ENCODE measurements around the gene TBL1X.
"Not testable (repeated sequence)": the region's sequence is repeated elsewhere in the genome, so short reads cannot be mapped to it uniquely, and the experiment has no call there.

The TBL1X gene

DNA sequence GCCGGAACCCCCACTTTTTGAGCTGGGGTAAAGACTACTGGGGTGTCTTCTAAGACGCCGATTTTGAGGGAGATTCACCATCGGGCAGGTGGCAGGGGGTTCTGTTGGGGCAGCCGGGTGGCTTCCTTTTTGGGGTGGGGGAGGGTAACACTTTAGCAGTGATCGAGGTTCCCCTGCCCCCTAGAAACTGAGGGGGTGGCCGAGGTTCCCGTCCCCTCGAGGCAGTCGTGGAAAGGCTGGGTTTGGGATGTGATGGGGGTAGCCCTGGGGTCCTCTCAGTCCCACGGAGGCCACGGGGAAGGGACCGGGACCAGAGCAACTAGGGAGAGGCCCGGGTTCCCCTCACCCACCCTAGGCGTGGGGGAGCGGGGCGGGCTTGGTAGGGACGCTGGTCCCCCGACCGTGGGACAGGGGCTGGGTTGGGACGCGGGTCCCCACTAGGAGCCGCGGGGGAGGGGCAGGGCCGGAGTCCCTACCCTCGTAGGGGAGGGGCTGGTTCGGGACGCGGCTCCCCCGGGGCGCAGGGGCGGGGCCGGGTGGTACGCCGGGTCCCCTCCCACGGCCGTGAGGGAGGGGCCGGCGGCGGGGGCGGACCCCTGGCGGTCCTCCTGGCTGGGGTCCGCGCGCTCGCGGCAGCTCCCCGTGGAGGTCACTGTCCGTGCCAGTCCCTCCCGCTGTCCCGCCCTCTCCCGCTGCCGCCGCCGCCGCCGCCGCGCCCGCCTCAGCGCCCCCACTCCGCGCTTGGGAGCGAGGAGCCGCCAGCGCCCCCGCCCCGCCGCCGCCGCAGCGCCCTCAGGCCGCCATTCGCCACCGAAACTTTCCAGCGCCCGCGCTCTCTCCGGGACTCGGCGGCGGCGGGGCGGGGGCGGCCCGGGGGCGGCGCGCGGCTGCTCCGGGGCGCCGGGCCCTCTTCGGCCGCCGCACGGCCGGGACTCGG is at the start of gene TBL1X:
TSS of gene TBL1X (plus strand) at position 624 of the 937 bp plus-strand sequence. CDS start 188,529 bp downstream, outside the sequence.
- DNase-seq (ENCODE audit: low read depth in 1 of 2, low spot score in 1 of 2): peak; percentile 9 to 18

DNA sequence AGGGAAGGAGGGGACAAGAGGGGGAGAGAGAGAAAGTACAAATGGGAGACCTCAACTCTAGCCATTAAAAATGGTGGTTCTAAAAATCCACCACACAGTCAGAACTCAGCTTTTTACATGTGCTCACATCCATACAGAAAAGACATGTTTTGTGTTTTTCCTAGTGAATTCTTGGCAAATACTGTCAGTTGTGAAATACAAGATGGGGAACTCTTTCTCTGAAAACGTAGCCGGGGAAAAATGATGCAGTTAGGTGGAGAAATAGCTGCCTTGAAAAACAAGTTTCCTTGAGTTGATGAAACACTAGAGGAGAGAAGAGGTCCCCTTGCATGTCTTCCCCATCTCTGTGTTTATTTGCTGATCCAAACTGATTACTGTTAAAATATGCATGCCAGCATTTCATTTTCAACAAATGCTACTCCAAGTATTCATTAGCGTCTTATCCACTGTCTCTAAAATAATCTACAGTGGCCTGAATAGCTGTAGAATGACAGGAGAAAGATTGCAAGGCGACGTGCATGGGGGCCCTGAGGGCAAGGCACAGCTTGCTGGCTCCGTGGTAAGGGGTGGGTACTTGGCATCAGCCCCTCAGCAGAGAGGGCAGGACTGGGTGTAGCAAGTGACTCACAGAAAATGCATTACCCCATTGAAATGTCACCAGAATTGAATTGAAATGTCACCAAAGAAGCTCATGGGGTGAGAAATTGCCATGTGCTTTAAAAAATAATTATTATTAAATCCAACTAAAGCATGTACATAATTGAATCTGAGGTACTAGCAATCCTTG is 48.1 kb upstream of the TBL1X start:
- DNase-seq (ENCODE audit: low read depth in 1 of 2, low spot score in 1 of 2): no peak

DNA sequence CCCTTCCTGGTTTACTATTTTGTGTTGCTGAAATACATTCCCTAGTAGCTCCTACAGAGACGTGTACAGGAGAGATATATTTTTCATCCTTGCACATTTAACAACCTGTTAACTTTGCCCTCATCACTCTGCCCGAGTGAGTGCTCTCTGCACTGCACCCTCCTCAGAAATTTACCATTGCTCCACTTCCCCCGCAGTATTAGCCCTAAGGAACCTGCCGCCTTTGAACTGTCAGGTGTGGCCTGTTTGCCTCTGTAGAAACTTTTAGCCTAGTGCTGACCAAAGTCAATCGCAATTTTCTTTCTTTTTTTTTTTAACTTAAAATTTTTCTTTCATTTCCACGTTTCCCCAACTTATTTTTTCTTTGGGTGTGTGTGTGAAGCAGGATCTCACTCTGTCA is 46.6 kb upstream of the TBL1X start:
- DNase-seq (ENCODE audit: low read depth in 1 of 2, low spot score in 1 of 2): no peak

DNA sequence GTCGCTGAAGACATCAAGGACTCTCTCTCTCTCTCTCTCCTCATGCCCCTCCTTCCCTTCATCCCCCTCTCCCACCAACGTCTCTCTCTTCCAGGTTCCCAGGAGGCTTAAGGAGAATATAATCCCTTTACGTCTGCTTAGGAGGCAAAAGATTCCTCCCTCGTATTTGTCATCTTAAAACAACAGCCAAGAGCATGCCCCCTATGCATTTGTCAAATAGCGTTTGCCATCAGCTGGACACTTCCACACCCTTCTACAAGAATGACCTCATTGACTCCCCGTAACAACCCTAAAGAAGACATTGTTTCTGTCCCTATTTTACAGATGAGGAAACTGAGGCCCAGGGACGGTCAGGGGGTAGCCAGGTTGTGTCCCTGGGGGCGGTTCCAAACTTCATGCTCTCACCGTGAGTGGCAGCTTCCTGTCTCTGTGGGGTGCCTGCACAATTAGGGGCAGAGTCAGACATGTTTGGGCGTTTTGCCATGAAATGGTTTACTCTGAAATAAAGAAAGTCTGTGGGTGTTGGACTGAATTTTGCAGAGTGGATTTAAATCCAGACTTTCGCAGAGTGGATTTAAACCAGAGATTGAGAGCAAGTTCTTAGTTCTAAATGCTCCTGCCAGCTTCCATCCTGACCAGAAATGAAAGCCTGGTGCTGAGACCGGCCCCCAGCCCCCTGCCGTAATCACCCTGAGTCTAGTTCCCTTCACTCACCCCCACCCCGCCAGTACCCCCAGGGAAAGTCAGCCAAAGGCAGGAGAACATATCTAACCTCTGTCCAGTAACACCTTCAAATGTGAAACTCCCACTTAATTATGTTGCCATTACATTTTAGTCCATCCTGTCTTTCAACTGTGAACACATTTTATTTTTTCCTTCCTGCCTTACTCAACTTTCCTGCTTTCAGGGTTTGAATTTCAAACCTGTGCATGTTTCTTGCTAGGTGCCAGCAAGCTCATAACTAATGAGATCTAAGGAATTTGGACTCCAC is 44.3 kb upstream of the TBL1X start:
- no peak for DNase-seq (ENCODE audit: low read depth in 1 of 2, low spot score in 1 of 2)

DNA sequence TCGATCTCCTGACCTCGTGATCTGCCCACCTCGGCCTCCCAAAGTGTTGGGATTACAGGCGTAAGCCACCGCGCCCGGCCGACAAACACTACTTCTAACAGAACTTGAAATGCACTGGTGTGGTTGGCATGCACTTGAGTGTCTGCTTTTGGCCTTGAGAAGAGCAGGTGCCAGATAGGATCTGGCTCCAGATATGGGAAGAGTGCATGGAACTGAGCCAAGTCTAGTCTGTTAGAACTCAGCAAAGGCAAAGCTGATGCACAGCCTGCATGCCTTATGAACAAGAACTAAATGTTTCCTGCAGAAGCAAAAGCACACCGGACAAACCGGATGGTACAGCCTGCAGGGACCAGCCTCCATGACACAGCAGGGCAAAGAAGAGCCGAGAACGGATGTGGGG is 35.1 kb upstream of the TBL1X start:
- DNase-seq (ENCODE audit: low read depth in 1 of 2, low spot score in 1 of 2): no peak

DNA sequence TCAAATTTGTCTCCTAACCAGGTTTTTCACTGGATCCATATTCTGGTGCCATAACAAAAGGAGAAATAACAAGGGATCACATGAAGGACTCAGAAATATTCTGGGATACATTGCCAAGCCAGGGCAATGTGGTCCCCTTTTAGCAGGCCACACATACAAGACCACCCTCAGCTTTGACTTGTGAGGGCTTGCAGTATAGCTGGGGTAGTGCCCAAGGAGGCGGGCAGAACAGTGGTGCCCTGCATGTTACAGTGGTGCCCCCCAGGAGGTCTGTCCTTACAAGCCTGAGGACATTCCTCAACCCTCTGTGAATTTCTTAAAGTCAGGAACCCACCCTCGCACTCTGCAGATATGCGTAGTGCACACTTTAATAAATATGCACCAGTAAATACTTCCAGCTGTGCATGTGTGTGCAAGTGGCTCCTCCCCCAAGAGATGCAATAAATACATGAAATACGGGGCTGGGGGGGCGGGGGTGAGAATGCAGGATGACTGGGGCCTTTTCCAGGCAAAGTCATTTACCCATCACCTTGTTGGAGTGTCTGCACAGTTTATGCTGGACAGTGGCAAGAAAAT is 34.4 kb upstream of the TBL1X start:
- no peak for DNase-seq (ENCODE audit: low read depth in 1 of 2, low spot score in 1 of 2)

DNA sequence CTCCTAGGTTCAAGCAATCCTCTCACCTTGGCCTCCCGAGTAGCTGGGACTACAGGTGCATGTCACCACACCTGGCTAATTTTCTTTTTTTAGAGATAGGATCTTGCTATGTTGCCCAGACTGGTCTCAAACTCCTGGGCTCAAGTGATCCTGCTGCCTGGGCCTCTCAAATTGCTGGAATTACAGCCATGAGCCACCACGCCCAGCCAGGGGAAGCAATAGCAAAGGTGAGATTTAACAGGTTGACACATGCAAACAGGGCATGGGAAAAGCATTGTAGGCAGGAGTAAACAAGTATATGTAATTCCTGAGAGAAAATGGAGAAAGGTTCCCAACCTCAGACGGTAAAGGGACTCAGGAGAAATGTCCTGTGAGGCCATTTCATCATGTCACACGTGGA is 33.6 kb upstream of the TBL1X start:
- DNase-seq (ENCODE audit: low read depth in 1 of 2, low spot score in 1 of 2): no peak

DNA sequence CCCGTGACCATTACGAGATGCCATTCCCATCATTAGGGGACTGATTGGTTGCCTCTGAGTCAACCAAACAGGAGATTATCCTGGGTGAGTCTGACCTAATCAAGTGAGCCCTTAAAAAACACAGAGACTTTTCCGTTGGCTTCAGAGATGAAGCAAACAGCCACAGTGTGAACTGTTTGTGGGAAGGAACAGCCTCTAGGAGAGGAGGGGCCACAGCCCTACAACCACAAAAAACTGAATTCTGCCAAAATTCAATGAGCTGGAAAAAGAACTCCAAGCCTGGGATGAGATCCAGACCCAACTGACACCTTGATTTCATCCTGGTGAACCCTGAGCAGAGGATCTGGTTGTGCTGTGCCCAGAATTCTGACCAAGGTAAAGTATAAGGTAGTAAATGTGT is 31.3 kb upstream of the TBL1X start:
- DNase-seq (ENCODE audit: low read depth in 1 of 2, low spot score in 1 of 2): no peak

DNA sequence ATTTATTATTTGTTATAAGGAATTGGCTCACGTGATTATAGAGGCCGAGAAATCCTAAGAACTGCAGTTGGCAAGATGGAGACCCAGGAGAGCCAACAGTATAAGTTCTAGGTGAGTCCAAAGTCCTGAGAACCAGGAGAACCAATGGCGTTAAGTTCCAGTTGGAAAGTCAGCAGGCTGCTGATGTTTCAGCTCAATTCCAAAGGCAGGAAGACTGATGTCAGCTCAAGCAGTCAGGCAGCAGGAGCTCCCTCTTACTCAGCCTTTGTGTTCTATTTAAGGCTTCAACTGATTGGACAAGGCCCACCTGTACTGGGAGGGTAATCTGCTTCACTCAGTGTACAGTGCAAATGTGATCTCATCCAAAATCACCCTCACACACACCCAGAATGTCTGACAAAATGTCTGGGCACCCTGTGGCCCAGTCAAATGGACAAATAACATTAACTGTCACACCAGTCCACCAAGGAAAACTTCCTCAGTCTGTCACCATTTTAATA is 30.8 kb upstream of the TBL1X start:
- no peak for DNase-seq (ENCODE audit: low read depth in 1 of 2, low spot score in 1 of 2)

DNA sequence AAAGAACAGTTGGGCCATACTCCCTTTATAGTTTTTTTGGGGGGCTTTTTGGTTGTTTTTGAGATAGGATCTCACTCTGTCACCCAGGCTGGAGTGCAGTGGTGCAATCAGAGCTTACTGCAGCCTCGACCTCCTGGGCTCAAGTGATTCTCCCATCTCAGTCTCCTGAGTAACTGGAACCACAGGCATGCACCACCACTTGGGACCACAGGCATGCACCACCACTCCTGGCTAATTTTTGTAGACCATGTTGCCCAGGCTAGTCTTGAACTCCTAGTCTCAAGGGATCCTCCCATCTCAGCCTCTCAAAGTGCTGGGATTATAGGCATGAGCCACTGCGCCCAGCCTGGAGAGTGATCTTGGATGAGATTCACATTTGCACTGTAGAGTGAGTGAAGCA is 29.8 kb upstream of the TBL1X start:
- not testable (repeated sequence) for DNase-seq (ENCODE audit: low read depth in 1 of 2, low spot score in 1 of 2)

DNA sequence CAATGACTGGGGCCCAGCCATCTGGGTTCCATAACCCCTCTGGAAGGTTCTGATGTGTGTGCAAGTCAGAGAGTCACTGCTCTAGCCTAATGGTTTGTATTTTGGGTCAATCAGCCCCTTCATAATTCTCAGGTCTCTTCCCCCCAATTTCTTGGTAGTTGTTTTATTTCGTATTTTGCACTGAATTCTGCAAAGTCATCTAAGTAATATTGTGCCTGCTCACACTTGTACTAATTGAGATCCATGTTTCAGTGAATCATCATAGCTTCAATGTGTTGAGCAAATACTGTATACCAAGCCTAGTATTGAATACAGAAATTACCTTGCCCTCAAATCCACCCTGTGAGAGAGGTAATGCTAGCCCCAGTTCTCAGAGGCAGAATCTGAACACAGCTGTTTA is 28.0 kb upstream of the TBL1X start:
- DNase-seq (ENCODE audit: low read depth in 1 of 2, low spot score in 1 of 2): no peak

DNA sequence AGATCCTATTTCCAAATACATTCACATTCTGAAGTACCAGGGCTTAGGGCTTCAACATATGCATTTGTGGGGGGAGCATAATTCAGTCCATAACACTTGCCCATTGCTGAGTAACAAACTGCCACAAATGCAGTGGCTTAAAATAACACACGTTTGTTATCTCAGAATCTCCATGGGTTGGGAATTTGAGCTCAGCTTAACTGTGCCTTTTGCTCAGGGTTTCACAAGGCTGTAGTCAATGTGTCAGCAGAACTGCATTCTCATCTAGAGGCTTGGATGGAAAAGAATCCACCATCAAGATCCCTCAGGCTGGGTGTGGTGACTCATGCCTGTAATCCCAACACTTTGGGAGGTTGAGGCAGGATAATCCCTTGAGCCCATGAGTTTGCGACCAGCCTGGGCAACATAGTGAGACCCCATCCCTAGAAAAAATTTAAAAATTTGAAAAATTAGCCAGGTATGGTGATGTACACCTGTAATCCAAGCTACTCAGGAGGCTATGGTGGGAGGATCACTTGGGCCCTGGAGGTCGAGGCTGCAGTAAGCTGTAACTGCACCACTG is 25.8 kb upstream of the TBL1X start:
- no peak for DNase-seq (ENCODE audit: low read depth in 1 of 2, low spot score in 1 of 2)

DNA sequence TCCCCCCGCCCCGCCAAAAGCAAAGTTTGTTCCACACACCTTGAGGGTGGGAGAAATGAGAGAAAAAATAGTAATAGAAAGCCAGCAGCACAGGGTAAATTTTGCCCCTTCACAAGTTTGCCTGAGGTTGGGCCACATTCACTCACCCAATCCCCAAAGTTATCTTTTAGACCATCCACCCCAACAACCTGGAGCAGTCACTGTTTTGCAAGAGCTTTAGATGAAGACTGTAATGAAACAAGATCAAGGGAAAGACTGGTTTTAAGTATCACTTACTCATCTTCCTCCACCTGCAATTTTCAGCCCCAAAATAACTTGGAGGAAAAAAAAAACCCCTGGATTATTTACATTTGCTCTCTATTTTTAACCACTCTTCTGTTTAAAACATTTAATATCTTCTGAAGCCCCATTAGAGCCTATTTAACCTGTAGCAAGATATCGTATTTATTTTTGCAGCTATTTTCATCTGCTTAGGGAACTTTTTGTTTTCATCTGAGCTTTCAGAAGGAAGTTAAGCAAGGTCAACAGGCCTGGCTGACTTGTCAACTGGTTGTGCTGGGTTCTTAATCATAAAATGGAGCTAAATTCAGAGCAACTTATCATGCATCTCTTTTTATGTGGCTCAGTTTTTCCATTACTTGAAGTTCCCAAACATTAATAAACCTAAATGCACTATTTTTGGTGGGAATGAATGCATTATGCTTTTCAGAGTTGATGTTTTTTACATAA is 24.6 kb upstream of the TBL1X start:
- no peak for DNase-seq (ENCODE audit: low read depth in 1 of 2, low spot score in 1 of 2)

DNA sequence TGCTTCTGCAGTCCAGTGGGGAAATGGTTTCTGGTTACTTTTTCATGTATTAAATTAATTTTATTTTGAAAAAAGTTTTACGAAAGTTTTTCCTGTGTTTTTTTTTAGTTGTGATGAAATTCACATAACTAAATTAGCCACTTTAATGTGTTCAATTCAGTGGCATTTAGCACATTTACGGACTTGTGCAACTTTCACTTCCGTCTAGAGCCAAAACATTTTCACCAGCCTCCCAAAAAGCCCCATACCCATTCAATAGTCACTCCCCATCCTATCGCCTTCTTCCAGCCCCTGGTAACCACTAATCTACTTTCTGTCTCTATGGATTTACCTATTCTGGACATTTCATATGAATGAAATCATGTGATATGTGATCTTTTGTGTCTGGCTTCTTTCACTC is 22.8 kb upstream of the TBL1X start:
- DNase-seq (ENCODE audit: low read depth in 1 of 2, low spot score in 1 of 2): no peak

DNA sequence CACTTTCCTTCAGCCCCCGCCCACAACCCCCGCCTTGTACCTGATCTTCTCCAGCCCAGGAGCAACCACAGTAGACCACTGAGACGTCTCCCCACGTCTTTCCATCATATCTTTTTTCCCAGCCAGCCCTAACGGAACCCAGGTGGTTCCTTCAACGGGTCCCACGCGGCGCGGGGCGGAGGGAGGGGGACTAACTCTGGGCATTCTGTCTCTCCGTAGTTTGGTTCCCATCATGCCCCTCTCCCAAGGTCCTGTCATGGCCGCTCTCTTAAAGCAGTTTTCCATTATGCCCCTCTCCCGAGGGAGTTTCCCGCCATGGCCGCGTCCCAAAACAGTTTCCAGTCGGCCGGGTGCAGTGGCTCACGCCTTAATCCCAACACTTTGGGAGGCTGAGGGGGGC is 21.5 kb upstream of the TBL1X start:
- DNase-seq (ENCODE audit: low read depth in 1 of 2, low spot score in 1 of 2): no peak

DNA sequence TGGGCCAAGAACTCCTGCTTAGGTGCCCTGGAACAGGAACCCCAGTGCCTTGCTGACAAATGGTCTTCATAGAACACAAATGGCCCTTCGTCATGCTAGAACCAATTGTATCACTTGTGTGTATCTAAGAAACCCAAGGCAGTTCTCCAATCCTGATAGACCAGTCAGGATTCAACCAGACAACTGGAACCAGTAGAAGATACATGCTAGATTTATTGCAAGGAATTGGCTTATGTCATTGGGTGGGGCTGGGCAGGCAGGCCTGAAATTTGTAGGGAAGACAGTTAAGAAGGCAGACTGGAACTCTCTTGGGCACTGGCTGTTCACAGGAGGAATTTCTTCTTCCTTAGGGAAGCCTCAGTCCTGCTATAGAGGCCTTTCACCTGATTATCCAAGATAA is 17.0 kb upstream of the TBL1X start:
- DNase-seq (ENCODE audit: low read depth in 1 of 2, low spot score in 1 of 2): no peak

DNA sequence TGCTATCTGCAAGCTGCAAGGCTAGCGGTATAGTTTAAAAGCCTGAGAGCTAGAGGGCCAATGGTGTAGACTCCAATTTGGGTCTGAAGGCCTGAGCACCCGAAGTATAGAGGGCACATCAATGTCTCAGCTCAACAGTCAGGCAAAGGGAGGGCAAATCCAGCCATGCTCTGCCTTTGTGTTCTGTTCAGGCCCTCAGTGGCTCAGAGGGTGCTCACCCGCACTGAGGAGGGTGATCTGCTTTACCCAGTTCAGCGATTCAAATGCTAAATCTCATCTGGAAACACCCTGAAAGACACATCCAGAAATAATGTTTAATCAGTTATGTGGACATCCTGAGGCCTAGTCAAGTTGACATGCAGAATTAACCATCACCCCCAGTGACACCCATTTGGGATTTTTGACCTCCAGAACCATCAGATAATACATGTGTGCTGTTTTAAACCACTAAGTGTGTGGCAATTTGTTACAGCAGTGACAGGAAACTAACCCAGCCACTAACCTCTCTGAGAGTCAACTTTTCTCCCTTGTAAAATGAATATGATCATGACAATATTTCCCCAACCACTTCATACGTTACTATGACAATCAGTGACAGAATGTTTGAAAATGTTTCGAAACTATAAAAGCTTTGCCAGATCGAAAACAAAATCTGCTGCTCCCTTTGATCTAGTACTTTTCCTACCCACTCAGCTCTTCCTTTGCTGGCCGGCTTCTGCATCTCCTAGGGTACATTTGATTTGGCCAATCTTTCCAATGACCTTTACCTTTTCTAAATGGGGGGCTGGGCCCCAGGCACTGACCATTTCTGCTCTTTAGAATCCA is 8.4 kb upstream of the TBL1X start:
- DNase-seq (ENCODE audit: low read depth in 1 of 2, low spot score in 1 of 2): peak in 1 of 2 donors; percentile 31

DNA sequence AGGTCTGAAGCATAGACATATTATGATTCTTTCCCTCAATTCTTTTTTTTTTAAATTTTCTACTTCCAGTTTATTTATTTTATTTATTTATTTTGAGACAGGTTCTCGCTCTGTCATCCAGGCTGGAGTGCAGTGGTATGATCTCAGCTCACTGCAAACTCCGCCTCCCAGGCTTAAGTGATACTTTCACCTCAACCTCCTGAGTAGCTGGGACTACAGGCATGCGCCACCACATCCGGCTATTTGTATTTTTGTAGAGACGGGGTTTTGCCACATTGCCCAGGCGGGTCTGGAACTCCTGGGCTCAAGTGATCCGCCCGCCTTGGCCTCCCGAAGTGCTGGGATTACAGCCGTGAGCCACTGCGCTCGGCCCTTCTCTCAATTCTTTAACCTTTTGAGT is 6.8 kb upstream of the TBL1X start:
- DNase-seq (ENCODE audit: low read depth in 1 of 2, low spot score in 1 of 2): not testable (repeated sequence)

Data from activated CD4-positive, alpha-beta T cell treated with anti-CD3 and anti-CD28 coated beads, Interleukin-2, amount 50 U/mL, for 24 hours (primary cell).